Activated naive CD8-positive, alpha-beta T cell (primary cell): Measurements from ENCODE around the gene PI4KB.

Experiments used
- H3K27ac Mint-ChIP-seq: one replicate; pipeline ENCODE4 v1.8.0; 2021; ENCODE audit warnings: mixed read lengths
- H3K27me3 Mint-ChIP-seq: one replicate; pipeline ENCODE4 v1.8.0; 2021; ENCODE audit warnings: mixed read lengths
- H3K36me3 Mint-ChIP-seq: one replicate; pipeline ENCODE4 v1.8.0; 2021; ENCODE audit warnings: mixed read lengths
- H3K4me1 Mint-ChIP-seq: one replicate; pipeline ENCODE4 v1.8.0; 2021; ENCODE audit warnings: low read depth, mixed read lengths
- H3K4me3 Mint-ChIP-seq: one replicate; pipeline ENCODE4 v1.8.0; 2021; ENCODE audit warnings: mild to moderate bottlenecking, mixed read lengths
- H3K9me3 Mint-ChIP-seq: one replicate; pipeline ENCODE4 v1.8.0; 2021; ENCODE audit warnings: low read depth, mixed read lengths

The PI4KB gene

GRCh38 chr1:151246786-151247185, 80.4 kb downstream of the PI4KB start:
- H3K4me3 Mint-ChIP-seq, result no peak overlapping the region
- no peaks in the 10 kb centered on the region for H3K9me3 Mint-ChIP-seq
- H3K4me1 Mint-ChIP-seq, result peaks cover 2% of the 10 kb centered on the region
- H3K27me3 Mint-ChIP-seq, result no peaks in the 10 kb centered on the region
- no peak overlapping the region for H3K27ac Mint-ChIP-seq
- peaks cover 8% of the 10 kb centered on the region for H3K36me3 Mint-ChIP-seq

DNA sequence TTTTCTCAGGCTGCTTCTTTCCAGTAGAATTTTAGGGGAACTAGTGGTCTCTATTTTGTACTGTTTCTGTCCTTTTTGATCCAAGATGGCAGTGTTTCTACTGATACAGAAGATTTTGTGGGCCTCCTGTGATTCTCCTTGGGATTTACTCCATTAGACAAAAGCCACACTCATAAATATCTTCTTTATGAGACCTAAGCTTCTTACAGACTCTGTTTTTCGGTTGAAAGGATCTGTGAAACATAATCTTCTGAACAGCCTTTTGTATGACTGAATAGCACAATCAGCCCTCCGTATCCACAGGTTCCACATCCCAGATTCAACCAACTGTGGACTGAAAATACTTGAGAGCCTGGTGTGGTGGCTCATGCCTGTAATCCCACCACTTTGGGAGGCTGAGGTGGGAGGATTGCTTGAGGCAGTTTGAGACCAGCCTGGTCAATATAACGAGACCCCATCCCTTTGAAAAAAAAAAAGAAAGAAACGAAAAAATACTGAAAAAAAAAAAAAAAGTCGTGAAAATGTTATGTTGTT, 83.5 kb downstream of the PI4KB start:
- Mint-ChIP-seq H3K36me3 (peaks cover 8% of the 10 kb centered on the region), H3K27ac (no peak overlapping the region), H3K4me3 (no peak overlapping the region), H3K9me3 (no peaks in the 10 kb centered on the region), H3K4me1 (no peaks in the 10 kb centered on the region), H3K27me3 (no peaks in the 10 kb centered on the region)

DNA sequence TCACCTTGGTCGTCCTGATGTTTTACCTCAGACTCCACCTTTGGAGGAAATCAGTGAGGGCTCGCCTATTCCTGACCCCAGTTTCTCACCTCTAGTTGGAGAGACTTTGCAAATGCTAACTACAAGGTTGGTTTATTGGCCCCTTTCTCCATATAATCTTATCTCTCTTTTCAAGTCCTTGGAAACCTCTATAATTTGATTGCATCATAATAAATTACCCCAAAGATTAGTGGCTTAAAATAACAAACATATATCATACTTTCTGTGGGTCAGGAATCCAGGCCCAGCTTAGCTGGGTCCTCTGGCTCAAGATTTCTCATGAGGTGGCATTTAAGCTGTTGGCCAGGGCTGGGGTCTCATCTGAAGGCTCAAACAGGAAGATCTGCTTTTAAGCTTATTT, 84.8 kb downstream of the PI4KB start:
- Mint-ChIP-seq H3K9me3 (no peaks in the 10 kb centered on the region), H3K27ac (no peak overlapping the region), H3K27me3 (no peaks in the 10 kb centered on the region), H3K4me1 (no peaks in the 10 kb centered on the region), H3K4me3 (no peak overlapping the region), H3K36me3 (peaks cover 10% of the 10 kb centered on the region)
